Activated CD4-positive, CD25-positive, alpha-beta regulatory T cell (primary cell): ENCODE data around the gene OR7A5.
"Not testable (repeated sequence)": the region's sequence is repeated elsewhere in the genome, so short reads cannot be mapped to it uniquely, and the experiment has no call there.

Source experiments
- DNase-seq, 4 experiments: peaks; one replicate each; lab custom pipeline; 2025; lab: John Stamatoyannopoulos, UW

The OR7A5 gene

DNA sequence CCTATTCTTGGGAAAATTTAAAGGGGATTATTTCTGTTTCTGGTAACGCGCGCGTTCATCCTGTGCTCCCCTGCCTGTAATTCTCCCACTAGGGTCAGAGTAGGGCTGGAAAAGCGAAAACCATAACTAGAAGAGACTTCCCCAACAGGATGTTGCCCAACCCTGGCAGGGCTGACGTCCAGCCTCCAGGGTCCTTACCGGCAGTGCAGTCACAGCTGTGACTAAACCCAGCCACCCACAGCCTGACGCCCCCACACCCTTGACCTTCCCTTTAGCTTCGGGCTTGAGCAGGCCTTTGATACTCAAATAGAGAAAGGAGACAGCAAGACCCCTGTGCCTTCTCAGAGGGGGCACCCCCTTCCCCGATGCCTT lies 50.3 kb downstream of the OR7A5 start:
- DNase-seq: not testable (repeated sequence)

DNA sequence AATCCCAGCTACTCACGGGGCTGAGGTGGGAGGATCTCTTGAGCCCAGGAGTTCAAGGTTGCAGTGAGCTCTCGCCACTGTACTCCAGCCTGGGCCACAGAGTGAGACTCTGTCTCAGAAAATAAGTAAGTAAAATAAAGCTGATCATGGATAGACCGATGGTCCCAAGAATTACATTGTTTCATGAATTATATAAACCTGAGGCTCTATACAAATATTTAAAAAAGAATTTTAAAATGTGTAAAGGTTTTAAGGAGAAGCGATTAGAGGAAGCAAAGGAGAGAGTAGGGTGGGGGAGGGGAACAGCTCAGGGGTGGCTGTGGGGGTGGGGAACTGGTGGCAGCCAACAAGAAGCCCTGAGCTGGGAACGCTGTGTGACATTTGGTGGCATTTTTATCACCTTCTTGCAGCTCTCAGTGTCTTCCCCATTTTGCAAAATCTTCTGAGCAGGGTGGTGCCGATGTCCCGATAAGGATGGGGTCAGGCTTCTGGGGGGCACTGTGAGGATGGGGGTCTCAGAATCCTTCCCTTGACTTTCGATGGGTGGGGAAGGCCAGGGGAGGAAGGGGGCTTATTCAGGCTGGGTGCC lies 51.5 kb downstream of the OR7A5 start:
- DNase-seq: not testable (repeated sequence)

DNA sequence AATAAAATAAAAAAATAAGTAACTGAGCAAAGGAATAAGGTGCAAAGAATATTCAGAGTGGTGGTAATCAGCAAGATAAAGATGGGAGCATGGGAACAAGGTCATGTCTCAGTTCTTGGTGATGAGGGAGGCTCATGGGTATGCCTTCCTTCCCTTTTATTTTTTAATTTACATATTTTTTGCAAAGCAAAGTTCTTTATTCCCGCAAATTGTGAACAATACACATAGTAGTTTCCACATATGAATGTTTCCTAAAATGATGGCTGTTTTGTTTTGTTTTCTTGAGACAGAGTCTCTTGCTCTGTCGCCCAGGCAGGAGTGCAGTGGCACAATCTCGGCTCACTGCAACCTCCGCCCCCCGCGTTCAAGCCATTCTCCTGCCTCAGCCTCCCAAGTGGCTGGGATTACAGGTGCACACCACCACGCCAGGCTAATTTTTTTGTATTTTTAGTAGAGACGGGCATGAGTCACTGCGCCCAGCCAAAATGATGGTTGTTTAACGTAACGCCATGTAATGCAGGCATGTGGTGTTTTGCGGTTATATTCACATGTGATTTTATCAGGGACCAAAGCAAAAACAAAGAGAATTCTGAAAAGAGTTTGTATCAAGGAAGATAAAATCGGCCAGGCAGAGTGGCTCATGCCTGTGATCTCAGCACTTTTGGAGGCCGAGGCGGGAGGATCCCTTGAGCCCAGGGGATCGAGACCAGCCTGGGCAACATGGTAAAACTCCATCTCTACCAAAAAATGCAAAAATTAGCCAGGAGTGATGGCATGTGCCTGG lies 52.2 kb downstream of the OR7A5 start:
- no peak for DNase-seq

DNA sequence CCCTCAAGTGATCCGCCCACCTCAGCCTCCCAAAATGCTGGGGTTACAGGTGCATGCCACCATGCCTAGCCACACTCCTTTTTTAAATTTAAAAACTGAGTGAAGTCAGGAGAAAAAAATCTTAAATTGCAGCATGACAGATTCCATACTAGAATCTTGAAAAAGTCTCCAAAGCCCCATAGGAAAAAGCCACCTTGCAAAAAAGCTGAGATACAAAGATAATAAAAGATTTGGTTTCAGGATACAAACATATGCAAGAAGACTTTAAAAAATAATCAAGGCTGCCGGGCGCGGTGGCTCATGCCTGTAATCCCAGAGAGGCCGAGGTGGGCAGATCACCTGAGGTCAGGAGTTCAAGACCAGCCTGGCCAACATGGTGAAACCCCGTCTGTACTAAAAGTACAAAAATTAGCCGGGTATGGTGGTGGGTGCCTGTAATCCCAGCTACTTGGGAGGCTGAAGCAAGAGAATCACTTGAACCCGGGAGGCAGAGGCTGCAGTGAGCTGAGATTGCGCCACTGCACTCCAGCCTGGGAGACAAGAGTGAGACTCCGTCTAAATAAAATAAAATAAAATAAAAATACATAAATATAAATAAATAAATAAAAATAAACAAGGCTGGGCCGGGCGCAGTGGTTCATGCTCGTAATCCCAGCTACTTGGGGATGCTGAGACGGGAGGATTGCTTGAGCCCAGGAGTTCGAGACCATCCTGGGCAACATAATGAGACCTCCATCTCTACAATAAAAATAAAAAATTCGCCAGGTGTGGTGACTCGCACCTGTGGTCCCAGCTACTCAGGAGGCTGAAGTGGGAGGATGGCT lies 53.1 kb downstream of the OR7A5 start:
- not testable (repeated sequence) for DNase-seq

DNA sequence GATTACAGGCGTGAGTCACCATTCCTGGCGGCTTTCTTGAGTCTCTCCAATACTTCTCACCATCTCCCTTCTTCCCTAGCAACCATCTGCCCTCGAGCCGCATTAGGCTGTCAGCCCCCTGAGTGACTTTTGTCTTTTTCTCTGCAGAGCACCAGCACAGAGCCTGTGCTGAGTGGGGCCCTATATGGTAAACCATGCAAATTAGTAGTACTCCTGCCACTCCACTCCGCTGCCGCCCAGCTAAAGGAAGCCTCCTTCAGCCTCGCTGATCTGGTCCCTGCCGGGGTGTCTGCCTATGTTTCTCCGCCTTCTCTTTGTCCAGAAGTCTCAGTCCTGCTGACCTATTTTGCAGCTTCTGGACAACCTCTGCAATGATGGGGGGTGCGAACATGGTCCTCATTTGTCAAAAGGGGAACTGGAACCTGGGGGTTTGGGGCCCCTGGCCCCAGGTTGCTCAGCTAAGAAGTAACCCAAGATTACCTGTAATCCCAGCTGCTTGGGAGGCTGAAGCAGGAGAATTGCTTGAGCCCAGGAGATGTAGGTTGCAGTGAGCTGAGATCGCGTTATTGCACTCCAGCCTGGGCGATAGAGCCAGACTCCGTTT lies 54.3 kb downstream of the OR7A5 start:
- not testable (repeated sequence) for DNase-seq

DNA sequence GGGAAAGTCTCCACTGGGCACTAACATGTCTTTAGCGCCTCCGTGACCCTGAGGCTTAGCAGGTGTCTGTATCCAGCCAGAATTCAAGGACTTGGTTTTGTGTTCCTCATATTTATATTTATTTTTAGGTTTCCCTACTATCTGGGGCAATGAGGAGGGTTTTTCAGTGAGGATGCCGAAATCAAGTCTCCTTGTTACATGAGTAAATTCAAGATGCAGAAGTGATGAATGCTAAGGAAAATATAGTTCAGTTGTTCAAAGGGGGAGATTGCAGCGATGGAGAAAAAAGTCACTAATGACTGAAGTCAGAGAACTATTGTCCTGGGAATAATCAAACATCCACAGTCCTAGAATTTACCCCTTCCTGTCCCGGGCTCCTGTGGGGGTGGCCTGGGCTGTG lies 55.8 kb downstream of the OR7A5 start:
- DNase-seq: no peak

DNA sequence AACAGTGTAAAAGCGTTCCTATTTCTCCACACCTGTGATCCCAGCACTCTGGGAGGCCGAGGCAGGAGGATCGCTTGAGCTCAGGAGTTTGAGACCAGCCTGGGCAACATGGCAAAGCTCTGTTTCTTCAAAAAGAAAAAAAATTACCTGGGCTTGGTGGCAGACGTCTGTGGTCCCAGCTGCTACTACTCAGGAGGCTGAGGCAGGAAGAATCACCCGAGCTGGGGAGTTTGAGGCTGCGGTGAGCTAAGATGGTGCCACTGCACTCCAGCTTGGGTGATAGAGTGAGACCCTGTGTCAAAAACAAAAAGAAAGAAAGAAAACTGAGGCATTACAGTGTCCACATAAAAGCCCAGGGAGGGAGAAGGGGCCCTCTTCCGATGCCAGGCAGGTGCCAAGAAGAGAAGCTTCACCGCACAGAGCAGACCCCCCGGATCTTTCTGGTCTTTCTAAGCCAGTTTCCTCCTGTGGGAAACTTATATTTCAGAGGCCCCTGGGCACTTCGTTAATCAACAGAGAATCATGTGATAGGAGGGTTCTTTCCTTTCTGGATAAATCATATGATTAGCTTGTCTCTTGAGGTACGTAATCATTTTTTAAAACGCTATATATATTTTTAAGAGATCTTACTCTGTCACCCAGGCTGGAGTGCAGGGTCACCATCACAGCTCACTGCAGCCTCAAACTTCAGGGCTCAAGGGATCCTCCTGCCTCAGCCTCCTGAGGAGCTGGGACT lies 56.7 kb downstream of the OR7A5 start, which contains the start of gene ADGRE2:
TSS of gene ADGRE2 (minus strand) at position 451 of the 736 bp plus-strand sequence. CDS start 1,804 bp downstream, outside the sequence.
- not testable (repeated sequence) for DNase-seq

DNA sequence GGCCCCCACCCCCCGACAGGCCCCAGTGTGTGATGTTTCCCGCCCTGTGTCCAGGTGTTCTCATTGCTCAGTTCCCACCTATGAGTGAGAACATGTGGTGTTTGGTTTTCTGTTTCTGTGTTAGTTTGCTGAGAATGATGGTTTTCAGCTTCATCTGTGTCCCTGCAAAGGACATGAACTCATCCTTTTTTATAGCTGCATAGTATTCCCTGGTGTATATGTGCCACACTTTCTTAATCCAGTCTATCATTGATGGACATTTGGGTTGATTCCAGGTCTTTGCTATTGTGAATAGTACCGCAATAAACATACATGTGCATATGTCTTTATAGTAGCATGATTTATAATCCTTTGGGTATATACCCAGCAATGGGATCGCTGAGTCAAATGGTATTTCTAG lies 57.3 kb downstream of the OR7A5 start:
- not testable (repeated sequence) for DNase-seq
